Measurements from ENCODE around the gene ZNF20. TPM values are rescaled to one million over a fixed set of nuclear protein-coding genes. Genes with fewer than 3 reads are reported as not detected.

Gene ZNF20
- total RNA-seq, 5 donors from 2014 or later (not counting 1 experiment from before 2014, with no cell fraction given): 2.2 to 8.8 (median 6.0) TPM; not detected in 1

GRCh38 chr19:12145348-12145747, 5.2 kb upstream of the ZNF20 start:
- ATAC-seq (replicated peaks in 1 of 4) (no peak), DNase-seq (no peak)
- no peaks in the 10 kb centered on the region for H3K27me3 ChIP-seq (replicated peaks in 1 of 2; ENCODE audit: control insufficient read depth in 2 of 2, extremely low read depth in 1 of 2, insufficient read depth in 2 of 2, low read length in 1 of 2)
- H3K27ac Mint-ChIP-seq: no peak overlapping the region
- no peak overlapping the region for H3K4me3 ChIP-seq (ENCODE audit: control insufficient read depth in 1 of 2, extremely low read depth in 1 of 2, low read length in 1 of 2)
- H3K36me3 ChIP-seq (ENCODE audit: control insufficient read depth in 2 of 2, extremely low read depth in 1 of 2, insufficient read depth in 1 of 2, low read length in 1 of 2): peaks cover 0 to 5% of the 10 kb centered on the region in 2 donors
- no peak overlapping the region for H3K27ac ChIP-seq (ENCODE audit: low read length)
- no peak overlapping the region for H3K4me3 Mint-ChIP-seq
- ChIA-PET POLR2A (no interaction called here), CTCF (interaction anchor here in 1 of 2 donors (0.6 kb wide), 1 partner anchor 18 kb away, joined by 6 read pairs; no protein-coding TSS in a partner anchor)
- peaks cover 6 to 12% of the 10 kb centered on the region in 2 experiments for H3K4me1 ChIP-seq (ENCODE audit: control insufficient read depth in 1 of 2, extremely low read depth in 1 of 2, insufficient read depth in 2 of 2, low read length in 2 of 2)
- H3K4me1 Mint-ChIP-seq: peaks cover 11 to 12% (median 11%) of the 10 kb centered on the region in 3 donors
- WGBS (ENCODE audit: insufficient coverage): no CpG with 5 or more reads among the region's 8 CpGs
- no peaks in the 10 kb centered on the region for H3K27me3 Mint-ChIP-seq
- peaks cover 0 to 21% (median 9%) of the 10 kb centered on the region in 3 donors for H3K9me3 Mint-ChIP-seq
- peaks cover 2% of the 10 kb centered on the region for H3K9me3 ChIP-seq
- H3K36me3 Mint-ChIP-seq: peaks cover 25% of the 10 kb centered on the region

GRCh38 chr19:12141405-12141736, 1.2 kb upstream of the ZNF20 start:
- WGBS (ENCODE audit: insufficient coverage): 67% methylated on average over 9 of the region's 10 CpGs
- no peaks in the 10 kb centered on the region for H3K9me3 ChIP-seq
- H3K36me3 Mint-ChIP-seq: peaks cover 24% of the 10 kb centered on the region

GRCh38 chr19:12140545-12141404, 625 bp upstream of the ZNF20 start:
- Mint-ChIP-seq H3K4me1 (peaks cover 36 to 37% (median 36%) of the 10 kb centered on the region in 3 donors), H3K27ac (peak overlapping the region in 1 of 2 donors; percentile 12), H3K4me3 (peak overlapping the region; percentile 91 to 93 (median 91)), H3K36me3 (peaks cover 20% of the 10 kb centered on the region), H3K9me3 (peaks cover 0 to 8% (median 6%) of the 10 kb centered on the region in 3 donors), H3K27me3 (no peaks in the 10 kb centered on the region)
- ChIA-PET CTCF (interaction anchor here (0.6 to 2.2 kb wide), 13 partner anchors 13 to 343 kb away, joined by 3 to 19 read pairs (median 4); partner anchors contain the start of genes ZNF136 (in 1 of the 2), ZNF491 (in 1 of the 2), ZNF563 (in 1 of the 2) and ZNF700 (in 1 of the 2)), POLR2A (no interaction called here)
- ATAC-seq (replicated peaks in 1 of 4): peak; percentile 62 to 73 (median 66)
- H3K27me3 ChIP-seq (replicated peaks in 1 of 2; ENCODE audit: control insufficient read depth in 2 of 2, extremely low read depth in 1 of 2, insufficient read depth in 2 of 2, low read length in 1 of 2): no peaks in the 10 kb centered on the region
- DNase-seq: peak; percentile 60 to 92 (median 80)
- 2% methylated on average over 10 of the region's 17 CpGs for WGBS (ENCODE audit: insufficient coverage)
- peak overlapping the region; percentile 70 to 95 for H3K4me3 ChIP-seq (ENCODE audit: control insufficient read depth in 1 of 2, extremely low read depth in 1 of 2, low read length in 1 of 2)
- H3K9me3 ChIP-seq: no peaks in the 10 kb centered on the region
- H3K36me3 ChIP-seq (ENCODE audit: control insufficient read depth in 2 of 2, extremely low read depth in 1 of 2, insufficient read depth in 1 of 2, low read length in 1 of 2): peaks cover 0 to 11% of the 10 kb centered on the region in 2 donors
- H3K4me1 ChIP-seq (ENCODE audit: control insufficient read depth in 1 of 2, extremely low read depth in 1 of 2, insufficient read depth in 2 of 2, low read length in 2 of 2): peaks cover 10 to 23% of the 10 kb centered on the region in 2 experiments
- H3K27ac ChIP-seq (ENCODE audit: low read length): no peak overlapping the region

More at GRCh38 chr19:12141405-12141736, 1.2 kb upstream of the ZNF20 start:
- DNase-seq (no peak), ATAC-seq (replicated peaks in 1 of 4) (no peak)
- H3K4me1 ChIP-seq (ENCODE audit: control insufficient read depth in 1 of 2, extremely low read depth in 1 of 2, insufficient read depth in 2 of 2, low read length in 2 of 2): peaks cover 10 to 23% of the 10 kb centered on the region in 2 experiments
- Mint-ChIP-seq H3K4me1 (peaks cover 36 to 37% (median 36%) of the 10 kb centered on the region in 3 donors), H3K27ac (no peak overlapping the region), H3K27me3 (no peaks in the 10 kb centered on the region), H3K9me3 (peaks cover 0 to 14% (median 9%) of the 10 kb centered on the region in 3 donors), H3K4me3 (peak overlapping the region; percentile 91 to 93 (median 91))
- H3K27ac ChIP-seq (ENCODE audit: low read length): no peak overlapping the region
- no peaks in the 10 kb centered on the region for H3K27me3 ChIP-seq (replicated peaks in 1 of 2; ENCODE audit: control insufficient read depth in 2 of 2, extremely low read depth in 1 of 2, insufficient read depth in 2 of 2, low read length in 1 of 2)
- no peak overlapping the region for H3K4me3 ChIP-seq (ENCODE audit: control insufficient read depth in 1 of 2, extremely low read depth in 1 of 2, low read length in 1 of 2)
- H3K36me3 ChIP-seq (ENCODE audit: control insufficient read depth in 2 of 2, extremely low read depth in 1 of 2, insufficient read depth in 1 of 2, low read length in 1 of 2): peaks cover 0 to 11% of the 10 kb centered on the region in 2 donors
- ChIA-PET CTCF (interaction anchor here (0.6 to 2.2 kb wide), 9 partner anchors 14 to 344 kb away, joined by 3 to 19 read pairs (median 6); partner anchors contain the start of genes ZNF491 (in 1 of the 2), ZNF563 (in 1 of the 2) and ZNF700 (in 1 of the 2)), POLR2A (no interaction called here)

- H3K27me3 Mint-ChIP-seq: no peaks in the 10 kb centered on the region
- no peaks in the 10 kb centered on the region for H3K9me3 Mint-ChIP-seq
- no peak overlapping the region for H3K27ac Mint-ChIP-seq
- DNase-seq (peak in 1 of 35 experiments; percentile 15), ATAC-seq (replicated peaks in 1 of 4) (no peak)
- peaks cover 27% of the 10 kb centered on the region for H3K36me3 Mint-ChIP-seq
- H3K4me1 Mint-ChIP-seq: peaks cover 36 to 37% (median 36%) of the 10 kb centered on the region in 3 donors
- H3K27ac ChIP-seq (ENCODE audit: low read length): no peak overlapping the region
- H3K4me1 ChIP-seq (ENCODE audit: control insufficient read depth in 1 of 2, extremely low read depth in 1 of 2, insufficient read depth in 2 of 2, low read length in 2 of 2): peaks cover 10 to 23% of the 10 kb centered on the region in 2 experiments
- WGBS (ENCODE audit: insufficient coverage): 55% methylated on average over 11 of the region's 13 CpGs
- H3K9me3 ChIP-seq: no peaks in the 10 kb centered on the region
- H3K4me3 ChIP-seq (ENCODE audit: control insufficient read depth in 1 of 2, extremely low read depth in 1 of 2, low read length in 1 of 2): peak overlapping the region; percentile 70 to 95
- H3K36me3 ChIP-seq (ENCODE audit: control insufficient read depth in 2 of 2, extremely low read depth in 1 of 2, insufficient read depth in 1 of 2, low read length in 1 of 2): peaks cover 5 to 19% of the 10 kb centered on the region in 2 donors
- peak overlapping the region; percentile 91 to 93 (median 91) for H3K4me3 Mint-ChIP-seq
- POLR2A ChIA-PET: interaction anchor here in 1 of 2 donors (0.5 kb wide), 1 partner anchor 215 kb away, joined by 14 read pairs; no protein-coding TSS in a partner anchor
- no peaks in the 10 kb centered on the region for H3K27me3 ChIP-seq (replicated peaks in 1 of 2; ENCODE audit: control insufficient read depth in 2 of 2, extremely low read depth in 1 of 2, insufficient read depth in 2 of 2, low read length in 1 of 2)
- CTCF ChIA-PET: no interaction called here
Measured at GRCh38 chr19:12139269-12139668, 881 bp downstream of the ZNF20 start.

GRCh38 chr19:12137221-12137940, 2.8 kb downstream of the ZNF20 start:
- H3K9me3 Mint-ChIP-seq: peaks cover 0 to 14% (median 8%) of the 10 kb centered on the region in 3 donors
- WGBS (ENCODE audit: insufficient coverage): 81% methylated on average over 7 of the region's 7 CpGs
- peaks cover 10 to 23% of the 10 kb centered on the region in 2 experiments for H3K4me1 ChIP-seq (ENCODE audit: control insufficient read depth in 1 of 2, extremely low read depth in 1 of 2, insufficient read depth in 2 of 2, low read length in 2 of 2)
- H3K27me3 ChIP-seq (replicated peaks in 1 of 2; ENCODE audit: control insufficient read depth in 2 of 2, extremely low read depth in 1 of 2, insufficient read depth in 2 of 2, low read length in 1 of 2): no peaks in the 10 kb centered on the region
- peaks cover 17 to 38% of the 10 kb centered on the region in 2 donors for H3K36me3 ChIP-seq (ENCODE audit: control insufficient read depth in 2 of 2, extremely low read depth in 1 of 2, insufficient read depth in 1 of 2, low read length in 1 of 2)
- no peaks in the 10 kb centered on the region for H3K27me3 Mint-ChIP-seq
- CTCF ChIA-PET: interaction anchor here (0.7 to 1.6 kb wide), 5 partner anchors 15 to 255 kb away, joined by 3 to 14 read pairs (median 9); no protein-coding TSS in a partner anchor
- peaks cover 36 to 37% (median 36%) of the 10 kb centered on the region in 3 donors for H3K4me1 Mint-ChIP-seq
- peaks cover 44% of the 10 kb centered on the region for H3K36me3 Mint-ChIP-seq
- H3K4me3 Mint-ChIP-seq: peak overlapping the region in 2 of 3 donors; percentile 44 to 91
- H3K27ac ChIP-seq (ENCODE audit: low read length): no peak overlapping the region
- peak overlapping the region; percentile 48 to 54 for H3K27ac Mint-ChIP-seq
- peaks cover 10% of the 10 kb centered on the region for H3K9me3 ChIP-seq
- ATAC-seq (replicated peaks in 1 of 4) (peak in 2 of 4 experiments; percentile 22 to 30), DNase-seq (peak in 13 of 35 experiments; percentile 9 to 61 (median 17))
- POLR2A ChIA-PET: no interaction called here
- H3K4me3 ChIP-seq (ENCODE audit: control insufficient read depth in 1 of 2, extremely low read depth in 1 of 2, low read length in 1 of 2): no peak overlapping the region

GRCh38 chr19:12133069-12133468, 7.1 kb downstream of the ZNF20 start:
- Histone ChIP-seq H3K4me1 (ENCODE audit: control insufficient read depth in 1 of 2, extremely low read depth in 1 of 2, insufficient read depth in 2 of 2, low read length in 2 of 2) (no peaks in the 10 kb centered on the region), H3K9me3 (peaks cover 10% of the 10 kb centered on the region), H3K4me3 (ENCODE audit: control insufficient read depth in 1 of 2, extremely low read depth in 1 of 2, low read length in 1 of 2) (no peak overlapping the region), H3K27me3 (replicated peaks in 1 of 2; ENCODE audit: control insufficient read depth in 2 of 2, extremely low read depth in 1 of 2, insufficient read depth in 2 of 2, low read length in 1 of 2) (no peaks in the 10 kb centered on the region), H3K27ac (ENCODE audit: low read length) (no peak overlapping the region), H3K36me3 (ENCODE audit: control insufficient read depth in 2 of 2, extremely low read depth in 1 of 2, insufficient read depth in 1 of 2, low read length in 1 of 2) (peaks cover 17 to 41% of the 10 kb centered on the region in 2 donors)
- Mint-ChIP-seq H3K27ac (no peak overlapping the region), H3K4me1 (peaks cover 7 to 8% (median 8%) of the 10 kb centered on the region in 3 donors), H3K4me3 (no peak overlapping the region), H3K9me3 (peaks cover 0 to 28% (median 21%) of the 10 kb centered on the region in 3 donors), H3K36me3 (peaks cover 62% of the 10 kb centered on the region), H3K27me3 (no peaks in the 10 kb centered on the region)
- POLR2A ChIA-PET: no interaction called here
- ATAC-seq (replicated peaks in 1 of 4): no peak
- CTCF ChIA-PET: no interaction called here
- no peak for DNase-seq
- no CpG with 5 or more reads among the region's 3 CpGs for WGBS (ENCODE audit: insufficient coverage)
